HG03135 (cell line): ENCODE data around the gene TMEM120A.

Experiments
- ATAC-seq: cut with Tn5 transposase; IDR thresholded peaks from one replicate; pipeline ENCODE4 v1.9.1; 2021; ENCODE audit warnings: mild to moderate bottlenecking, moderate library complexity; ENCODE audit not compliant: unreplicated experiment

Gene TMEM120A

DNA sequence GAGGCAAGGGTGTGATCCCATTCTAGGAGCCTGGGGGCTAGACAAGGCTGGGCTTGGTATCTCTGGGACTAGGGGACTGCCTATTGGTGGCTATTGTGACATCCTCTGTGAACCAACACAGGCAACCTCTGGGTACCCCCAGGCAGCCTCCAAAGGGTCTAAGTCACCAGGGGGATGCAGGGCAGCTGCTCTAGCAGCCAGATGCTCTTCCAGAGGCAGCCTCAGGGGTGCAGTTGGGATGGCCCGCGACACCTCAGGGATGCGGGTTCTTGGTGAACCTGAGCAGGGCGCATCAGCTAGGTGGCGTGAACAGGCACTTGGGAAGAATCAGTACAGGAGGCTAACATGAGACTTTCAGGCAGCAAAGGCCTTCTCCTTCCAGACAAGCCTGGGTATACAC, 1.6 kb upstream of the TMEM120A start:
- ATAC-seq: no peak

DNA sequence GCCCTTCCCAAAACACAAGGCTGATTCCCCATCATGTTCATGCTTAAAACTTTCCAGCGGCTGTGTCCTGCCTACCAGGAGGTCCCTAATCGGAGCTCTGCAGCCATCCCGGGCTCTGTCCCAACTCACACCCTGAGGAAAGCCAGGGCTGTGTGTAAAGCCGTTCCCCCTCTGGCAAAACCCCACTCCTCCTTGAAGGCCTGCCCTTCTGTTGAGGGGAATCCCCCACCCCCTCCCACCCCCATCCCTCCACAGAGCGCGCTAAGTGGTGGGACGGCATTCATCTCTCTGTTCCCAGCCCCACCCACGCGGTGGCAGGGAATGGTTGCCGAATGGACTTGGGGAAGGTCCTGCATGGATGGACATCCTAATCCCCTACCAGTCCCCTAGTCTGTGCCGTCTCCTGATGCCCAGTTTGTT, 667 bp upstream of the TMEM120A start:
- ATAC-seq: no peak

DNA sequence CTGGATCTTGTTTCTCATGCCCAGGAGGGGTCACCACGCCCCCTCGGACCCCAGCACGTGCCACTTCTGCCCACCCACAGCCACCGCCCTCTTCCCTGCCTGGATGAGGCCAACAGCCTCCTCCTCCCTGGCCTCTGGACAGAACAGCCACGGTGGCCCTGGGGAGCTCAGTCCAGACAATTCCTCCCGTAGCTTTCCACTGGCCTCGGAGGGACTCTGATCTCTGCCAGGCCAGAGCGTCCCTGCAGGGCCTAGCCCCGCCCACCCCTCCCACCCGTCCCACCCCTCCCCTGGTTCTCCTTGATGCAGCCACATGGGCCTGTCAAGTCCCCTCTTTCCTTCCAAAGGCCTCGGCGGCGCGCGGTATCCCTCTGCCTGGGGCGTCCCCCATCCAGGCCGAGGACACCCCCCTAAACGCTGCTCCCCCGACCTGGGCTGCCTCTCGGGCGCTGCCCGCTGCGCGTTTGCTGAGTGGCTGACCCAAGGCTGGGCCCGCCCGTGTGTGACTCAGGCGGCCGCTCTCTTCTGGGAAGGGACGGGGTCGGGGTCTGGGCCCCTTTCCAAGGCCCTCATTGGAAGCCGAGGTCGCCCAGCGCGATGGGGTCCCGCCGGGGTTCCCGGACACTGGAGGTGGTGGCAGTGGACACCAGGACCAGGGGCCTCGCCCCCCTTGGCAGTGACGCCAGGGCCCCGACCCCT, 557 bp downstream of the TMEM120A start:
- ATAC-seq: peak; percentile 20

DNA sequence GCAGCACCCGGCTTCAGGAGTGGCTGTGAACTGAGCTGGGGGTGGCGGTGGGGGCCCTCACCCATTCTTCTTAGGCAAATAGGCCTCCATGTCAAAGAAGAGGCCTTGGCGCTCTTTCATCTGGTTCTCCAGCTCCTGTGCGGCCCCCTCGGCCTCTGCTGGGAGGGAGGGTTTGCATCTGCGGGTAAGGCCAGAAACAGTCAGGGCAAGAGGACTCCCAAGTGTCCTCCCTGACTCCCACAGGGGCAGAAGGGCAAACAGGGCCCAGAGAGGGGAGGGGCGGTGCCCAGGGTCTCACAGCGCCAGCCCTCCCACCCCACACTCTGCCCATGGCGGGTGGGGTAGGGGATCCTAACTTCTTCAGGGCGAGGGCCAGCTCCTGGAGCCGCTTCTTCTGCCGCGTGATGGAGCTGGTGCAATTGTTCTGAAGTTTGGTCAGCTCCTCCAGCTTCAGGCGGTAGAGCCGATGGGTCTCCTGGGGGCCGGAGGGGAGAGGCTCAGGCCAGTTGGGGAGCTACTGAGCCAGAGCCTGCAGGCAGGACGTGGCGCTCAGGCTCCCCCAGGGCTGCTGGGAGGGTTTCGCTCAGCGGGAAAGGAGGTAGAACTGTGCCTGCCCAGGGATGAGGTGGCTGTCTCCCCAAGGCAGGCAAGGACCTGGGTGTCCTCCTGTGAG, 2.2 kb downstream of the TMEM120A start:
- no peak for ATAC-seq

DNA sequence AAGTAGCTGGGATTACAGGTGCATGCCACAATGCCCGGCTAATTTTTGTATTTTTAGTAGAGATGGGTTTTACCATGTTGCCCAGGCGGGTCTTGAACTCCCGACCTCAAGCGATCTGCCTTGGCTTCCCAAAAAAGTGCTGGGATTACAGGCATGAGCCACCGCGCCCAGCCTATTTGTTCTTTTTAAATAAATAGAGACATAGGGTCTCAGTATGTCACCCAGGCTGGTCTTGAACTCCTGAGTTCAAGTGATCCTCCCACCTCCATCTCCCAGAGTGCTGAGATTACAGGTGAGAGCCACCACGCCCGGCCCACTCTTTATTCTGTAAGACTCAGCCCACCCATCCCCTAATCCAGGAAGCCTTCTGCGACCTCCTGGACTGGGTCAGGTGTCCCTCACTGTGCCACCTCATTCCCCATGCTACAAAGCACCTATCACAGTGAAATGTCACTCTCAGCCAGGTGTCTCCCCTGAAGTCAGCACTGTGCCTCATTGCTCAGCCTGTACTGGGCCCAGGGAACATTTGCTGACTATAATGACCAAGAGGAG, 2.8 kb downstream of the TMEM120A start:
- no peak for ATAC-seq

DNA sequence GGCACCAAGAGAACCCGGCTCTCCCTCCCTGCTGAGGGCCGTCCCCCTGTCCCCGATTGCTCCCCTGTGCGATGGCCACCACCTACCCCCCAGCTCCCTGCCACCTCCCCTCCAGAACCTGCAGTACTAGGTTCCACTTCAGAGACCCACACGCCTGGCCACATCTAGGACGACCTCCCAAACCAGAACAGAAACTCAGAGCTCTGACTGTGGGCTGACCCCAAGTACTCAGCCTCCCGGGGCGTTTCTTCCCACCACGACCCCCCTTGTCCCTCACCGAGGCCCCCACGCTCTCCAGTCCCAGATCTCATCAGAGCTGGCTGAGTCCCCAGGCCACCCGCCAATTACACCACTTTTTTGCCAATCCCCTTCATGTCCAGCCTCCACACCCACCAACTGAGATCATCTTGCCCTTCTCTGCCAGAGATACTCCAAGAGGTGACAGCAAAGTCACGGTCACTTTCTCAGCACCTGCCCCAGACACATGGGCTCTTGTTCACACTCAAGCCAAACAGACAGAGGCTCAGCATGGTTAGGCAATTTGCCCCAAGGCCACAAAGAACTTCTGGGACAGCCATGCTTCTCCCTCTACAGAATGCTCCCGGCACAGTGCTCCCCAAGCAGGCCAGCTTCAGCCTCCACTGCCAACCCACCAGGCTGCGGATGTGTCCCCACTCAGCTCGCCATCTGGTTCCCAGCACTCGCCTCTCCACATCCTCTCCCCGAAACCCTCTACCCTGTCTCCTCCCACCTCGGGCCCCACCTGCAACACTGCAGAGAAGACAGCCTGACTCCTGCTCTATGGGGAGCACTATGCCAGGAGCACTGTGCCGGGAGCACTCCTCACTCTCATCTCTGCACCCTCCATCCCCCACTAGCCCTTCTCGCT, 4.7 kb downstream of the TMEM120A start:
- no peak for ATAC-seq

DNA sequence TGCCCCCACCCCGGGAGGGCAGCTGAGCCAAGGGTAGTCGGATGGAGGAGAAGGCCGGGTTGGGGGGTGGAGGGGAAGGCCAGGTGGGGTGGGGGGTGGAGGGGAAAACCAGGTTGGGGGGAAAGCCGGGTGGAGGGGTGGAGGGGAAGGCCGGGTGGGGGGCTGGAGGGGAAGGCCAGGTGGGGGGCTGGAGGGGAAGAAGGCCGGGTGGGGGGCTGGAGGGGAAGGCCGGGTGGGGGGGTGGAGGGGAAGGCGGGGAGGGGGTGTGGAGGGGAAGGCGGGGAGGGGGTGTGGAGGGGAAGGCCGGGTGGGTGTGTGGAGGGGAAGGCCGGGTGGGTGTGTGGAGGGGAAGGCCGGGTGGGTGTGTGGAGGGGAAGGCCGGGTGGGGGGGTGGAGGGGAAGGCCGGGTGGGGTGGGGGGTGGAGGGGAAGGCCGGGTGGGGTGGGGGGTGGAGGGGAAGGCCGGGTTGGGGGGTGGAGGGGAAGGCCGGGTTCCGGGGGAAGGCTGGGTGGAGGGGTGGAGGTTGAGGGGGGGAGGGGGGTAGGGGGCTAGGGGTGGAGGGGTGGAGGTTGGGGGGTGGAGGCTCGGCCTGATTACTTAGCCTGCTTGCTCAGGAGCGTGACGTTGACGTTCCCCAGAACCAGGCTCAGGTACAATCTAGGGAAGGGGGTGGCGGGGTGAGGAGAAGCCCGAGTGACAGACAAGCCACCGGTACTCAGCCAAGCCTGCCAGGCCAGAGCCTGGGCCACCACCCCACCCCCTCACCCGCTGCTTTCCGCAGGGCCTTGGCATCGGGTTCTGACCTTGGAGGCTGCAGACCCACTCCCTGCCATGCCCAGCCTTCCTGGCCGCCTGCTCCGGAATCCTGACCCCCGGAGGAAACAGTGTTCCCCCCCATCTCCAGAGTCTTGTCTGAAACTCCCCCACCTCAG, 5.6 kb downstream of the TMEM120A start:
- ATAC-seq: no peak

DNA sequence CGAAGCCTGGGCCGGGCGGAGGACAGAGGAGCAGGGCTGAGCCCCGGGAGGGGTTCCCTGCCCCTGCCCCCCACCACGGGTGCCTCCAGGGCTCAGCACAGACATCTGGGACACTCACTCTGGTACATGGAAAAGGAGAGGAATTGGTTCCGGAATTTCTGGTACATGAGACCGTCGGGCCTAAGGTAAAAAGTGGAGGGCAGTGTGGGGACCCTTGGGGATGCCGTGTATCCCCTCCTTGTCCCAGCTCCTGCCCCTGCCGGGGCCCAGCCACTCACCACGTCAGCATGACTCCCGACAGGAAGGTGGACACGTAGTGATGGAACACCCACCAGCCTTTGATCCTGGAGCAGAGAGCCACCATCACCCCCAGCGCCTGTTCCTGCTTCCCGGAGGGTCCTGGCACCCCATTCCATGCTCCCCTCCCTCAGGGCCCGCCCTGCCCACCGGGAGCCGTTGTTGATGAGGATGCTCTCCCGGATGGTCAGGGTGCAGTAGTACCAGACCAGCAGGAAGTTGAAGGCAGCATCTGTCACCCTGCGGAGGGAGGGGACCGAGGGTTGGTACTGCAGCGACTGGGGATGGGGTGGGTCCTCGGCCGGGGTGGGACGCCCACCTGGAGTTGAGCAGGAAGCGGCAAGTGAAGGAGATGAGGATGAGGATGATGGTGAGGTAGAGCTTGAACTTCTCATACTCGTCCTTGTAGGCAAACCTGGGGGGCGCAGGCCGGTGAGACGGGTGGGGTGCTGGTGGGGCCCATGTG, 6.4 kb downstream of the TMEM120A start:
- ATAC-seq: no peak

DNA sequence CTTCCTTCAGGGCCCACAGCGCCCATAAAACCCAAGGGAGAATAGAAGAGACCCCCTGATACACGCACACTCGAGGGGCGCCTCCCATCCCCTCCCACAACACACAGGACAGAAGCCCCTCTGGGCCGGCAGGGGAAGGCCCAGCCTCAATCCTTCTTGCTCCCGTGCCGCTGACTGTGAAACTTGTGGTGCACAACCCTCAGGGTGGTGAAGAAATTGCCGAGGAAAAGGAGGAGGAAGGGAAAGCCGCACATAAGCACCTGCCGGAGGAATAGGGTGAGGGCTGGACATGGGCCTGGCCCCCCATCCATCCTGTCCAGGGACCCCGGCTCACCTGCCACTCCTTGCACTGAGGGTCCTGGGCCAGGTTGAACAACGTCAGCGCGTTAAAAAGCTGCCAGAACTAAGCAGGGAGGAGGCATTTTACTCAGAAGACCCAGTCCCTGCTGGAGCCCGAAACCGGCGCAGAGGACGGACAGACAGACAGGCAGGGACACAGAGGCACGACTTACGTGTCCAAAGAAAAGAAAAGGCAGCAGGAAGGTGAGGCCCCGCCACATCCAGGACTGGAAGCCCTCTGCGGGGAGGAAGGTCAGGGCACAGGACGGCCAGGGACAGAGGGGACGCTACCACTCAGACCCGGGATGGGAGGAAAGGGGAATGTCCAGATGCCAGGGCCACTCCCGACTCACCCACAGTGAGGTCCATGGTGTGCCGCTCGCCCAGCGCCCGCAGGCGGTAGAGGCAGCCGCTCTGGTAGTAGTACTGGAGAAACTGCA, 7.2 kb downstream of the TMEM120A start:
- ATAC-seq: no peak

DNA sequence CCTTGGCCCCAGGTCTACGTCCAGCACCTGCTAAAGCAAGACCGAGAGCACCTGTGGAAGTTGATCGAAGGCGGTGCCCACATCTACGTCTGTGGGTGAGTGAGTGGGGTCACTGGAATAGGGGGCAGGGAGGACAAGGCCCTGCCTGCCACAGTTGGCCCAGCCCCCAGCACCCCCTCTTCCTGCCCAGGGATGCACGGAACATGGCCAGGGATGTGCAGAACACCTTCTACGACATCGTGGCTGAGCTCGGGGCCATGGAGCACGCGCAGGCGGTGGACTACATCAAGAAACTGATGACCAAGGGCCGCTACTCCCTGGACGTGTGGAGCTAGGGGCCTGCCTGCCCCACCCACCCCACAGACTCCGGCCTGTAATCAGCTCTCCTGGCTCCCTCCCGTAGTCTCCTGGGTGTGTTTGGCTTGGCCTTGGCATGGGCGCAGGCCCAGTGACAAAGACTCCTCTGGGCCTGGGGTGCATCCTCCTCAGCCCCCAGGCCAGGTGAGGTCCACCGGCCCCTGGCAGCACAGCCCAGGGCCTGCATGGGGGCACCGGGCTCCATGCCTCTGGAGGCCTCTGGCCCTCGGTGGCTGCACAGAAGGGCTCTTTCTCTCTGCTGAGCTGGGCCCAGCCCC, 8.1 kb downstream of the TMEM120A start:
- ATAC-seq: no peak

DNA sequence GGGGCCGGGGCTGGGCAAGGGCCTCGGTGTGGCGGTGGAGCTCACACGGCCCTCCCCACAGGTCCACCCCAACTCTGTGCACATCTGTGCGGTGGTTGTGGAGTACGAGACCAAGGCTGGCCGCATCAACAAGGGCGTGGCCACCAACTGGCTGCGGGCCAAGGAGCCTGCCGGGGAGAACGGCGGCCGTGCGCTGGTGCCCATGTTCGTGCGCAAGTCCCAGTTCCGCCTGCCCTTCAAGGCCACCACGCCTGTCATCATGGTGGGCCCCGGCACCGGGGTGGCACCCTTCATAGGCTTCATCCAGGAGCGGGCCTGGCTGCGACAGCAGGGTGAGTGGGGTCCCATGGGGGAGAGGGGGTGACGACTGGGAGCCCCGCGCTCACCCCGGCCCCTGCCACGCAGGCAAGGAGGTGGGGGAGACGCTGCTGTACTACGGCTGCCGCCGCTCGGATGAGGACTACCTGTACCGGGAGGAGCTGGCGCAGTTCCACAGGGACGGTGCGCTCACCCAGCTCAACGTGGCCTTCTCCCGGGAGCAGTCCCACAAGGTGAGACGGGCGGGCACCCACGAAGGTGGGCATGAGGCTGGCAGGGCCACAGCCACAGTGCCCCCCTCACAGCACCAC, 8.8 kb downstream of the TMEM120A start:
- no peak for ATAC-seq

DNA sequence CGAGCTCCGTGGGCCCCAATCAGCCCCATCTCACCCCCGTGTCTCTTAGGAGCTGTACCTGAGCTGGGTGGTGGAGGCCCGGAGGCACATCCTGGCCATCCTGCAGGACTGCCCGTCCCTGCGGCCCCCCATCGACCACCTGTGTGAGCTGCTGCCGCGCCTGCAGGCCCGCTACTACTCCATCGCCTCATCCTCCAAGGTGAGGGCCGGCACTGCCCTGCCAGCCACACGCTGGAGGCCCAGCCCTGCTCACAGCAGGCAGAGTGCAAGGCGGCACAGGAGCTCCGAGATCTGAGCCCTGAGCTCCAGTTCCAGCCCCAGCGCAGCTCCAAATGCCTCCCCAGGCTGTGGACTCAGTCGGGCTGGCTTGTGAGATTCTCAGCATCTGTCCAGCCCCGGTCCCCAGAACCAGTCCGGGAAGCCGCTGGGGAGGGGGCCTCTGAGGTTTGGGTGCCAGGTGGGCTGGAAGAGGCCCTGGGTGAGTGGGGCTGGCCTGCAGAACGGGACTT, 9.3 kb downstream of the TMEM120A start:
- no peak for ATAC-seq

DNA sequence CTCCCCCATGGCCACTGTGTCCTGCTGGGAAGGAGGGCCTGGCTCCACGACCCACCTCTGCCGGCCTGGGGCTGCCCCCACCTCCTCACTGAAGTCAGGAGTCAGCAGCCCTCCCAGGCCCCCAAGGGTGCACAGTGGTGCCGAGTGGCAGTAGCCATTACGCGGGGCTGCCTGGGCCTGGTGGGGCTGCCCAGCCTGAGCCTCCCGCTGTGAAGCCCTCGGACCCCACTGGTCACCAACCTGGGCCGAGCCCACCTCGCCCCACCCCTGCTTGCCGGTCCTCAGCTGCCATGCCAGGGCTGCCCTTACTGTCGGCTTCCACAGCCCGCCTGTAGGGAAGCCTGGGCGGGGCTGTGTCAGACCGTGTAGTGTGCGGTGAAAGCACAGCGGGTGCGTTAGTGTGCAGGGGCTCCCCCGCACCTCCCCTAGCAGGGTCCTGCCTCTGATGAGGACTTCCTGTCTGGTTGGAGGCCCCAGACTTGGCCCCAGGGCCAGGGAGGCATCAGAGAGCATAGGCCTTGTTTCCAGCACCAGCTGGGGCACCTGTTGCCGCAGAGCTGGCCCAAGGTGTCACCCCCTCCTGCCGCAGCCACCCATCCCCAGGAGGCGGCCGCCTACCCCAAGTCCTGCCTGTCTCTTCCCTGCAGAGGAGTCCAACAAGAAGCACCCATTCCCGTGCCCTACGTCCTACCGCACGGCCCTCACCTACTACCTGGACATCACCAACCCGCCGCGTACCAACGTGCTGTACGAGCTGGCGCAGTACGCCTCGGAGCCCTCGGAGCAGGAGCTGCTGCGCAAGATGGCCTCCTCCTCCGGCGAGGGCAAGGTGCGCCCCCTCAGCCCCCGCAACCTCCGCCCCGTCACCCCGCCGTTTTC, 10.0 kb downstream of the TMEM120A start:
- ATAC-seq: no peak

DNA sequence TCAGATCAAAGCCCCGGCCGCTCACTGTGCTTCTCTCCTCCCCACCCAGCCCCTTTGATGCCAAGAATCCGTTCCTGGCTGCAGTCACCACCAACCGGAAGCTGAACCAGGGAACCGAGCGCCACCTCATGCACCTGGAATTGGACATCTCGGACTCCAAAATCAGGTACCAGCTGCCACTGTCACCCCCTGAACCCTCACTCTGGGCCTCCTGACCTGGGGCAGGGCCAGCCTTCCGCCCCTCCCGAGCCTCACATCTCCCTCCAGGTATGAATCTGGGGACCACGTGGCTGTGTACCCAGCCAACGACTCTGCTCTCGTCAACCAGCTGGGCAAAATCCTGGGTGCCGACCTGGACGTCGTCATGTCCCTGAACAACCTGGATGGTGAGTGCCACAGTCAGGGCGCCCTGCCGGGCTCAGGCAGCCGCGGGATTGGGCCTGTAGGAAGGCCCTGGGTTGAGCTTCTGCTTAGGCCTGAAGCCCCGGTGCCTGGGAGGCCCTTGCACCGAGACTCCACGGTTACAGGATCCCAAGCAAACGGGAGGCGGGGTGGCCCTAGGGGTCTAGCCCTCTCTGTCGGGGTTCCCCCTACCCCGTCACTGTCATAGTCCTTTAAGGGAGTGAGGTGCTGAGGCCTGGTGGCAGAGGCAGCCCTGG, 10.8 kb downstream of the TMEM120A start:
- ATAC-seq: no peak

DNA sequence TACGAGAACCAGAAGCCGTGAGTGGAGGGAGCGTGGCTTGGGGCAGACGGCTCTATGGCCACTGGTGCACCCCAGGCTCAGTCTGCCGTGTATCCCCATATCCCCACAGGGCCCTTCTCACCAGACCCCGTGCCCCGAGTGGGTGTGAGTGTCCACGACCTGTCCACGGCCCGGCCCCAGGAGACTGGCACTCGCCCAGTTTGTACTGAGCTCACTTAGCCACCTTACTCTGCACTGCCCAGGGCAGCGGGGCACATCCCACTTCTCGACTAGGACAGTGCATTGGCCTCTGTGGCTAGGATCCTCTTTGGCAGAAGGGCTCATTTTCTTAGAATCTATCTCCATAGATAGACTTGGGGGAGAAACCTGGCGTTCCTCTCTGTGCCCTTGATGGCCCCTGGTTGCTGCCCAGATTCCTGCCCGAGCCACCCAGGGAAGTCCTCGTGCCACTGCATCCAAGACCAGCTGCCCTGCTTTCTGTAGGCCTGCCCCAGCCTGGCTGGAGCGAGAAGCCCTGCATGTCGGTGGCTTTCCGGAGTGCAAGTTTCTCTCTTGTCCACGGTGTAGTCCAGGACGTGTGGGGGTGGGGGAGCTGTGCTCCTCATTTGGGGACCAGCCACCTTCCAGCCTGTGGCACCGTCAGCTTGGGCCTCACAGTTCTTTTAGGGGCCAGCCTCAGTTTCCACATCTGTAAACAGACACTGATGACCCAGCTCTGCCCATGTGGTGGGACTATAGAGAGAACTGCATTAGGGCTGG, 11.9 kb downstream of the TMEM120A start:
- ATAC-seq: no peak
